Astrocyte (in vitro differentiated cells and primary cell): ENCODE data around the gene CACNA1C.

ENCODE experiments used
- EZH2 ChIP-seq: IDR thresholded peaks from 2 replicates; pipeline ENCODE4 v1.6.1; 2012; ENCODE audit warnings: mild to moderate bottlenecking, low read length, inconsistent platforms; ENCODE audit not compliant: insufficient read depth
- TF ChIP-seq, protein P1 (sequence below): IDR thresholded peaks from 2 replicates; pipeline ENCODE4 v1.5.1; 2011; ENCODE audit warnings: low read depth, mild to moderate bottlenecking, inconsistent platforms, low read length, moderate library complexity; ENCODE audit not compliant: insufficient read depth

GRCh38 chr12:2467447-2468195, 414.8 kb downstream of the CACNA1C start:
- TF ChIP-seq, protein P1, sequence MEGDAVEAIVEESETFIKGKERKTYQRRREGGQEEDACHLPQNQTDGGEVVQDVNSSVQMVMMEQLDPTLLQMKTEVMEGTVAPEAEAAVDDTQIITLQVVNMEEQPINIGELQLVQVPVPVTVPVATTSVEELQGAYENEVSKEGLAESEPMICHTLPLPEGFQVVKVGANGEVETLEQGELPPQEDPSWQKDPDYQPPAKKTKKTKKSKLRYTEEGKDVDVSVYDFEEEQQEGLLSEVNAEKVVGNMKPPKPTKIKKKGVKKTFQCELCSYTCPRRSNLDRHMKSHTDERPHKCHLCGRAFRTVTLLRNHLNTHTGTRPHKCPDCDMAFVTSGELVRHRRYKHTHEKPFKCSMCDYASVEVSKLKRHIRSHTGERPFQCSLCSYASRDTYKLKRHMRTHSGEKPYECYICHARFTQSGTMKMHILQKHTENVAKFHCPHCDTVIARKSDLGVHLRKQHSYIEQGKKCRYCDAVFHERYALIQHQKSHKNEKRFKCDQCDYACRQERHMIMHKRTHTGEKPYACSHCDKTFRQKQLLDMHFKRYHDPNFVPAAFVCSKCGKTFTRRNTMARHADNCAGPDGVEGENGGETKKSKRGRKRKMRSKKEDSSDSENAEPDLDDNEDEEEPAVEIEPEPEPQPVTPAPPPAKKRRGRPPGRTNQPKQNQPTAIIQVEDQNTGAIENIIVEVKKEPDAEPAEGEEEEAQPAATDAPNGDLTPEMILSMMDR = no peak
- no peak for TF ChIP-seq EZH2
